Prostate gland (tissue), 2 donors: ENCODE results near the gene SLFN12L. TPM values are rescaled to one million over a fixed set of nuclear protein-coding genes. Genes with fewer than 3 reads are reported as not detected.

Experiments
- DNase-seq: peaks from one replicate; pipeline ENCODE4 v3.0.0-alpha.2; 2019; ENCODE audit warnings: low spot score
- H3K27ac ChIP-seq, 2 donors: fragments of 200-600 bp; sonication (generic); 2 replicates each; pipeline ENCODE4 v1.5.1; 2017 to 2019
- H3K27me3 ChIP-seq: fragments of 200-600 bp; sonication (generic); replicated peaks from 2 replicates; pipeline ENCODE4 v1.5.1; 2019; ENCODE audit not compliant: insufficient read depth
- H3K36me3 ChIP-seq, 2 donors: fragments of 200-600 bp; sonication (generic); 1 replicate in 1 of 2; 2 replicates in 1 of 2; pipeline versions ENCODE4 v1.5.1 to v1.8.1; 2017 to 2019
- H3K4me1 ChIP-seq: fragments of 200-600 bp; sonication (generic); replicated peaks from 2 replicates; pipeline ENCODE4 v1.5.1; 2019
- H3K4me3 ChIP-seq, 2 donors: fragments of 200-600 bp; sonication (generic); 2 replicates each; pipeline ENCODE4 v1.5.1; 2017 to 2019
- H3K9me3 ChIP-seq: fragments of 200-600 bp; sonication (generic); 2 replicates; pipeline ENCODE4 v1.5.1; 2017
- POLR2A ChIP-seq: fragments of 450-650 bp; IDR thresholded peaks from one replicate; pipeline ENCODE4 v1.6.1; 2016; ENCODE audit warnings: antibody characterized with exemption, mild to moderate bottlenecking
- POLR2AphosphoS5 ChIP-seq: sonication (generic); formaldehyde crosslinking; IDR thresholded peaks from one replicate; pipeline ENCODE4 v1.6.1; 2017; ENCODE audit warnings: antibody characterized with exemption
- WGBS: methylation state at CpG from one replicate; pipeline ENCODE4 v1.1.5; 2018; 5-methylcytosine and 5-hydroxymethylcytosine counted together
- intact Hi-C: fragments of 100-400 bp; cut with DNase I; formaldehyde crosslinking; loops from one replicate; pipeline ENCODE4 v1.14.2; 2022
- total RNA-seq, 2 donors: library from RNA; depleted of rRNA; stranded (reverse); fragments of >200 nt; gene quantifications; one replicate each; pipeline ENCODE4 v1.1.0, GENCODE V29; 2016
- TF ChIP-seq, protein P1 (sequence below), 4 experiments: fragments of 200-600 bp in 2 of 4; fragments of 450-650 bp in 2 of 4; sonication (generic) in 2 of 4; IDR thresholded peaks; 1 replicate in 3 of 4; 2 replicates in 1 of 4; pipeline ENCODE4 v1.5.1; 2016 to 2019; ENCODE audit warnings: antibody characterized with exemption in 4 of 4, mild to moderate bottlenecking in 2 of 4, moderate library complexity in 2 of 4

SLFN12L gene
- total RNA-seq, 2 donors from 2014 or later = 0.23 to 1.2 TPM

DNA sequence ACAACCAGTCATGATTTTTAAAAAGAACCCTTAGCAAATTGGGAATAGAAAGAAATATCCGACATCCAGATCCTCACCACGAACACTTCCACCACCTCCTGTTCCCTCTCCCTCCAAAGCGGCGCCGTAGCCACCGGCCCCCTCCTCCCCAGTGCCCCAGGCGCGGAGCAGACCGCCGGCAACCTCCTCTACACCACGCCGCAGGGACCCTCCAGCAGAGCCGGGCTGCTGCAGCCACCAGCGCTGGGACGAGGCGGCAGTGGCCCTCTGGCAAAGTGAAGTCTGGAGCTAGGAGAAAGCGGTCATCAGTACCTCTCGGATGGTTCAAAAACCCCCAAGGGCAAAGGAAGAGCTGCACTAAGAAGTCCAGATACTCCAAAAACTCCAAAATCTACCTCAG, 47.5 kb downstream of the SLFN12L start:
- Histone ChIP-seq H3K9me3 (no peaks in the 10 kb centered on the region), H3K27me3 (peaks cover 23% of the 10 kb centered on the region), H3K27ac (no peak overlapping the region), H3K4me3 (no peak overlapping the region), H3K4me1 (no peaks in the 10 kb centered on the region), H3K36me3 (no peaks in the 10 kb centered on the region)
- no peak for DNase-seq
- TF ChIP-seq, protein P1, sequence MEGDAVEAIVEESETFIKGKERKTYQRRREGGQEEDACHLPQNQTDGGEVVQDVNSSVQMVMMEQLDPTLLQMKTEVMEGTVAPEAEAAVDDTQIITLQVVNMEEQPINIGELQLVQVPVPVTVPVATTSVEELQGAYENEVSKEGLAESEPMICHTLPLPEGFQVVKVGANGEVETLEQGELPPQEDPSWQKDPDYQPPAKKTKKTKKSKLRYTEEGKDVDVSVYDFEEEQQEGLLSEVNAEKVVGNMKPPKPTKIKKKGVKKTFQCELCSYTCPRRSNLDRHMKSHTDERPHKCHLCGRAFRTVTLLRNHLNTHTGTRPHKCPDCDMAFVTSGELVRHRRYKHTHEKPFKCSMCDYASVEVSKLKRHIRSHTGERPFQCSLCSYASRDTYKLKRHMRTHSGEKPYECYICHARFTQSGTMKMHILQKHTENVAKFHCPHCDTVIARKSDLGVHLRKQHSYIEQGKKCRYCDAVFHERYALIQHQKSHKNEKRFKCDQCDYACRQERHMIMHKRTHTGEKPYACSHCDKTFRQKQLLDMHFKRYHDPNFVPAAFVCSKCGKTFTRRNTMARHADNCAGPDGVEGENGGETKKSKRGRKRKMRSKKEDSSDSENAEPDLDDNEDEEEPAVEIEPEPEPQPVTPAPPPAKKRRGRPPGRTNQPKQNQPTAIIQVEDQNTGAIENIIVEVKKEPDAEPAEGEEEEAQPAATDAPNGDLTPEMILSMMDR (IDR thresholded peaks at IDR 0.05) = no peak
- TF ChIP-seq POLR2AphosphoS5 (no peak), POLR2A (no peak)
- intact Hi-C loops = no loop called here
- 12% methylated on average over 18 of the region's 18 CpGs for WGBS

DNA sequence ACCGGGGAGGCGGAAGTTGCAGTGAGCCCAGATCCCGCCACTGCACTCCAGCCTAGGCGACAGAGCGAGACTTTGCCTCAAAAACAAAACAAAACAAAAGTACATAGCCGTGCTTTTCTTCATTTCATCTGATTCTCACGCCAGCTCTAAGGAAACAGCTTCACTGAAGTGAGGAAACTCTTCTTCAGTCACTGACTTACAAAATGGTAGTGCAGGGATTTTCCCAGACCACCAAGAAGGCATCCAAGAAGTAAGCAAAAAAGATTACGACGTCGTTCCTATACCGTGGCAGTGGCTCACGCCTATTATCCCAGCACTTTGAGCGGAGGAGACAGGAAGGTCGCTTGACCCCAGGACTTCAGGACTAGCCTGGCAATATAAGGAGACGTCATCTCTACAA, 48.5 kb downstream of the SLFN12L start:
- Histone ChIP-seq H3K4me3 (no peak overlapping the region), H3K27ac (no peak overlapping the region), H3K27me3 (peaks cover 18% of the 10 kb centered on the region), H3K9me3 (no peaks in the 10 kb centered on the region), H3K4me1 (no peaks in the 10 kb centered on the region), H3K36me3 (no peaks in the 10 kb centered on the region)
- 25% methylated on average over 15 of the region's 15 CpGs for WGBS
- DNase-seq = no peak
- intact Hi-C loops = no loop called here
- TF ChIP-seq POLR2AphosphoS5 = no peak
- TF ChIP-seq, protein P1 (IDR thresholded peaks at IDR 0.05) = no peak

DNA sequence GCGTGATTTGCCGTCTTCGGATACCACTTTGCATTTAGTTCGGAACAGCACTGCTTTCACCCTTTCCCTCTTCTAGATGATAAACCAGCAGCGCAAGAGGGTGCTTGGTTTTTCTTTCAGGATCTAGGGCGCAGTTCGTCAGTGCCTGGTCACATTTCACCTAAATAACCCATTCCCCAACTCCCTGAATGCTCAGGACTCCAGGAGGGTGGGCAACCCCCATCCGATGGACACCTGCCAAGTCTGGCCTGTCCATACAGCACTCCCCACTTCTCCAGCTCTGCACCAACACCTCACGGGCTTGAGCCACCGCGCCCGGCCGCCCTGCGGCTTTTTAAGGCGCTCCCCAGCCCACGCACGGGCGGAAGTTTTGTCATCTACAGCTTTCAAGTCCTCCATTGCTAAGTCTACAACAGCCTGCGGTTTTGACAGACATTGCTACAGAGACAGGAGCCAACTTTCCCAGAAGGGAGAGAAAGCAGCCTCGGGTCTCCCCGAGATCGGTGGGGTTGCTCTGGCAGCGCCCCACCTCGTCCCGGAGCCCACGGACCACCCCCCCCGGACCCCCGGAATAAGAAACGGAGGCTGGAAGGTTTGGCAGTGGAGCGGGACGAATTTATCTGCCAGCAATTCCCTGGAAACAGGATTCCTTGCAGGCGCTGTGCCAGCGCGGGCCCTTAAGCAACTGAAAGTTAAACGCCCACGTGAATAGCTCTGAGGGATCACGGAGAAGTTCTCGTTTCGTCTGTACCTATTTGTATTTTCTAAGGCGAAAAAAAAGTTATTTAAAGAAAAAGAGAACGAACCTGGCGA, 50.4 kb downstream of the SLFN12L start:
- TF ChIP-seq POLR2AphosphoS5 = no peak
- no peak for TF ChIP-seq POLR2A
- TF ChIP-seq, protein P1 (IDR thresholded peaks at IDR 0.05) = no peak
- intact Hi-C loops = no loop called here
- H3K9me3 ChIP-seq = no peaks in the 10 kb centered on the region
- H3K4me1 ChIP-seq = no peaks in the 10 kb centered on the region
- 7% methylated on average over 42 of the region's 42 CpGs for WGBS
- DNase-seq = no peak
- peak overlapping the region; percentile 29 to 34 for H3K4me3 ChIP-seq
- H3K36me3 ChIP-seq = no peaks in the 10 kb centered on the region
- H3K27ac ChIP-seq = no peak overlapping the region
- H3K27me3 ChIP-seq = peaks cover 14% of the 10 kb centered on the region

DNA sequence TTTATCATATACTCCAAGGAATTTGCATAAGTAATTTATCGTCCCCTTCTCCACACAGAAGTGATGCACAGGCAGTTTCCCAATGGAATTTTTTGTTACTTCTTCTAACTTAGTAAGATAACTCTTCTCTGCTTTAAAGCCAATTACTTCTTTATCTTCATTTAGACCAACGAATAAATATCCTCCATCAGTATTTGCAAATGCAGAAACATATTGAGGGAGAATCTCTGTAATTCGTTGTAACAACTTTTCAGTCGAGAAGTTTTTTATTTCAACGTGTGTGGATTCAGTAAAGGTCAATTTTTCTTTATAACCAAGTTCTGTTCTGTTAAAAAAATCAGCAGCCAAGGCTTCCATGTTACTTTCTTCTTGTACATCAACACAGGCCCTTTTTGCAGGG, 58.2 kb downstream of the SLFN12L start:
- TF ChIP-seq POLR2A = no peak
- TF ChIP-seq POLR2AphosphoS5 = no peak
- TF ChIP-seq, protein P1 (IDR thresholded peaks at IDR 0.05) = no peak
- H3K36me3 ChIP-seq = no peaks in the 10 kb centered on the region
- H3K4me3 ChIP-seq = no peak overlapping the region
- intact Hi-C loops = no loop called here
- no peak for DNase-seq
- WGBS = 68% methylated on average over 5 of the region's 5 CpGs
- no peaks in the 10 kb centered on the region for H3K4me1 ChIP-seq
- H3K27me3 ChIP-seq = no peaks in the 10 kb centered on the region
- no peak overlapping the region for H3K27ac ChIP-seq
- no peaks in the 10 kb centered on the region for H3K9me3 ChIP-seq

- no peaks in the 10 kb centered on the region for H3K27me3 ChIP-seq
- TF ChIP-seq POLR2A = no peak
- TF ChIP-seq, protein P1 (IDR thresholded peaks at IDR 0.05) = no peak
- no peak for TF ChIP-seq POLR2AphosphoS5
- intact Hi-C loops = no loop called here
Observed at GRCh38 chr17:35477248-35477647, 60.2 kb downstream of the SLFN12L start.

More at GRCh38 chr17:35477248-35477647, 60.2 kb downstream of the SLFN12L start:
- WGBS = 56% methylated on average over 5 of the region's 5 CpGs
- Histone ChIP-seq H3K36me3 (no peaks in the 10 kb centered on the region), H3K4me3 (no peak overlapping the region), H3K4me1 (no peaks in the 10 kb centered on the region), H3K27ac (no peak overlapping the region), H3K9me3 (no peaks in the 10 kb centered on the region)
- DNase-seq = no peak
